SH-SY5Y (cell line): ENCODE results near the gene RPP14.

Source experiments
- GATA2 ChIP-seq: IDR thresholded peaks from 2 replicates; pipeline ENCODE4 v1.6.1; 2011; ENCODE audit warnings: mild to moderate bottlenecking, low read depth, low read length
- GATA3 ChIP-seq: IDR thresholded peaks from 2 replicates; pipeline ENCODE4 v1.6.1; 2011; ENCODE audit warnings: low read depth, mild to moderate bottlenecking, low read length, moderate library complexity

GRCh38 chr3:58355179-58355578 is 49.1 kb downstream of the RPP14 start:
- TF ChIP-seq GATA3: no peak
- no peak for TF ChIP-seq GATA2
